ENCODE measurements around the gene HOXA6.

The HOXA6 gene

DNA sequence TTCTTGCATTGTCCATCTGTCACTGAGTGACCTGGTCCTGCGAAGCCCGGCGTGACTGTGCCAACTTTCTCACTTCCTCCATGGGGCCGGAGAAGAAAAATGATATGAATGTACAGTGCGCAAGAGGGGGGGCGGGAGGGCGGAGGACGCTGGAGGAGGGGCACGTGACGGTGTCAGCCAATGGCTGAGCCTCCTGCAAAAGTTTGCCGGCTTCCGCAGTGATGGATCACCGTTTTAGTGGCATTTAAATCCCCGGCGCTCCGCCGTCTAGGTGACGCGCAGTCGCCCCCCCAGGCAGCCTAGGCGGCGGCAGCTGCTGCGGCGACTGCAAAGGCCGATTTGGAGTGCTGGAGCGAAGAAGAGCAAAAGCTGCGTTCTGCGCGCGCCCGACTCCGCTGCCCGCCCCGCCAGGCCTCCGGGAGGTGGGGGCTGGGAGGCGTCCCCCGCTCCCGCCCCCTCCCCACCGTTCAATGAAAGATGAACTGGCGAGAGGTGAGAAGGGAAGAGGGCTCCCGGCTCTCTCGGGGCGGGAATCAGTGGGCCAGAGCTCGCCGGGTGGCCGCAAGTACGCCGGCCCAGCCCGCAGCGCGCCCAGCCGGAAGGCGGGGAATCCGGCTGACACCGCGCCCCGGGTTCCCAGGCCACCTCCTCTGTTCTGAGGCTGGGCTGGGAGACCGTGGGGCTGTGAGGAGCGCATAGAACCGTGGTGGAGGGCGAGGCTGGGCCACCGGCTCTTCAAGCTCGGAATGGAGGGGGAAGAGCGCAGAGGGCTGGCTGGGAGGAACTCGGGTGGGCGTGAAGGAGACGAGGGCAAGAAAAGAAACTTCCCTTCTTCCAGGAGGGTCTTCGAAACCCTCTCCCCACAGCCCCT is 51.4 kb downstream of the HOXA6 start, which contains the start of gene HOXA1:
TSS of gene HOXA1 (minus strand) at position 104 of the 871 bp plus-strand sequence. CDS start at position 16, 88 bp downstream.
- DNase-seq = peak; percentile 94
